SK-N-SH (cell line): Measurements from ENCODE around the gene RBM17. TPM values are rescaled to one million over a fixed set of nuclear protein-coding genes. Genes with fewer than 3 reads are reported as not detected.

ENCODE experiments used
- CTCF ChIA-PET: fragments of 300-600, 350-600 bp; formaldehyde crosslinking; extraction: SDS; loops from one replicate; lab custom pipeline; 2021; lab: Yijun Ruan, JAX
- POLR2A ChIA-PET: fragments of 350-600 bp; sonication (Branson Sonifier 250); formaldehyde crosslinking; extraction: SDS; loops from one replicate; lab custom pipeline; 2020; ENCODE audit warnings: antibody characterized with exemption, inconsistent platforms; lab: Yijun Ruan, JAX
- DNase-seq: peaks from one replicate; pipeline ENCODE4 v3.0.0; 2012
- H2AFZ ChIP-seq: fragments of 200-600 bp; sonication (generic); 2 replicates; pipeline ENCODE4 v1.8.1; 2016; ENCODE audit warnings: antibody characterized with exemption, mild to moderate bottlenecking, low read depth
- H3F3A ChIP-seq: fragments of 200-600 bp; sonication (generic); replicated peaks from 2 replicates; pipeline ENCODE3; 2016; ENCODE audit warnings: antibody characterized with exemption, mild to moderate bottlenecking; ENCODE audit not compliant: insufficient read depth
- H3K27ac ChIP-seq, 2 experiments: fragments of 200-500 bp in 1 of 2; fragments of 200-600 bp in 1 of 2; sonication (Bioruptor generic) in 1 of 2; sonication (generic), shearing (Covaris generic) in 1 of 2; 2 replicates each; pipeline versions ENCODE4 v1.5.1 to v1.6.1; 2014 to 2016; ENCODE audit warnings: low read depth in 2 of 2, inconsistent platforms in 1 of 2, low read length in 1 of 2, mild to moderate bottlenecking in 1 of 2, mixed read lengths in 1 of 2
- H3K27me3 ChIP-seq: fragments of 200-600 bp; sonication (generic), shearing (Covaris generic); 2 replicates; pipeline ENCODE4 v1.6.1; 2016; ENCODE audit warnings: mixed run types; ENCODE audit not compliant: insufficient read depth
- H3K36me3 ChIP-seq, 2 experiments: fragments of 200-500 bp in 1 of 2; fragments of 200-600 bp in 1 of 2; sonication (Bioruptor generic) in 1 of 2; sonication (generic) in 1 of 2; replicated peaks in 1 of 2; 2 replicates each; pipeline versions ENCODE3 to v1.5.1; 2014 to 2016; ENCODE audit warnings: low read length in 1 of 2, mild to moderate bottlenecking in 1 of 2; ENCODE audit not compliant: insufficient read depth in 2 of 2, control insufficient read depth in 1 of 2
- H3K4me1 ChIP-seq, 2 experiments: fragments of 200-500 bp in 1 of 2; fragments of 200-600 bp in 1 of 2; sonication (Bioruptor generic) in 1 of 2; sonication (generic), shearing (Covaris generic) in 1 of 2; 2 replicates each; pipeline versions ENCODE4 v1.5.1 to v1.6.1; 2014 to 2016; ENCODE audit warnings: low read depth in 1 of 2, low read length in 1 of 2, mixed run types in 1 of 2; ENCODE audit not compliant: insufficient read depth in 2 of 2, control insufficient read depth in 1 of 2
- H3K4me2 ChIP-seq: fragments of 200-600 bp; sonication (generic), shearing (Covaris generic); 2 replicates; pipeline ENCODE4 v1.6.1; 2017; ENCODE audit warnings: mixed run types
- H3K4me3 ChIP-seq, 2 experiments: fragments of 200-500 bp in 1 of 2; fragments of 200-600 bp in 1 of 2; sonication (Bioruptor generic) in 1 of 2; sonication (generic), shearing (Covaris generic) in 1 of 2; 2 replicates each; pipeline versions ENCODE4 v1.5.1 to v1.8.1; 2014 to 2016; ENCODE audit warnings: low read depth in 2 of 2, inconsistent platforms in 1 of 2, low read length in 1 of 2, mild to moderate bottlenecking in 1 of 2, mixed read lengths in 1 of 2, moderate library complexity in 1 of 2
- H3K79me2 ChIP-seq: fragments of 200-600 bp; sonication (generic); 2 replicates; pipeline ENCODE4 v1.8.1; 2017; ENCODE audit warnings: mild to moderate bottlenecking; ENCODE audit not compliant: insufficient read depth
- H3K9ac ChIP-seq: fragments of 200-600 bp; sonication (generic); 2 replicates; pipeline ENCODE4 v1.6.1; 2017; ENCODE audit warnings: mixed run types
- H3K9me2 ChIP-seq: fragments of 200-600 bp; sonication (generic); 2 replicates; pipeline ENCODE4 v1.6.1; 2017; ENCODE audit warnings: mixed run types
- H3K9me3 ChIP-seq: fragments of 200-600 bp; sonication (generic); 2 replicates; pipeline ENCODE4 v1.6.1; 2017; ENCODE audit warnings: mixed run types, mild to moderate bottlenecking, moderate library complexity
- H4K20me1 ChIP-seq: fragments of 200-600 bp; sonication (generic); 2 replicates; pipeline ENCODE4 v1.6.1; 2017; ENCODE audit warnings: mild to moderate bottlenecking, mixed run types; ENCODE audit not compliant: insufficient read depth
- CHD2 ChIP-seq: fragments of 150-350 bp; IDR thresholded peaks from 2 replicates; pipeline ENCODE4 v1.6.1; 2018; ENCODE audit warnings: low read length; ENCODE audit not compliant: partially characterized antibody
- ELF1 ChIP-seq: IDR thresholded peaks from 2 replicates; pipeline ENCODE4 v1.4.0; 2012
- EP300 ChIP-seq, 2 experiments: IDR thresholded peaks; 2 replicates each; pipeline versions ENCODE4 v1.4.0 to v1.6.1; 2012; ENCODE audit warnings: borderline replicate concordance in 1 of 2, low read depth in 1 of 2, low read length in 1 of 2
- FOSL2 ChIP-seq: IDR thresholded peaks from 2 replicates; pipeline ENCODE4 v1.4.0; 2012; ENCODE audit warnings: low read depth, mild to moderate bottlenecking, moderate library complexity, borderline replicate concordance
- FOXM1 ChIP-seq: IDR thresholded peaks from 2 replicates; pipeline ENCODE4 v1.4.0; 2012; ENCODE audit warnings: low read depth, mild to moderate bottlenecking
- GABPA ChIP-seq: IDR thresholded peaks from 2 replicates; pipeline ENCODE4 v1.4.0; 2012; ENCODE audit warnings: low read depth, mild to moderate bottlenecking
- MEF2A ChIP-seq: IDR thresholded peaks from 2 replicates; pipeline ENCODE4 v1.4.0; 2012; ENCODE audit warnings: low read depth, borderline replicate concordance
- RAD21 ChIP-seq: IDR thresholded peaks from 2 replicates; pipeline ENCODE4 v1.6.1; 2012; ENCODE audit warnings: mild to moderate bottlenecking, low read length
- RFX5 ChIP-seq: IDR thresholded peaks from 2 replicates; pipeline ENCODE4 v1.6.1; 2012; ENCODE audit warnings: mild to moderate bottlenecking, improper control_type of control experiment, low read length
- SMC3 ChIP-seq: IDR thresholded peaks from 2 replicates; pipeline ENCODE4 v1.6.1; 2012; ENCODE audit warnings: low read depth, low read length, improper control_type of control experiment
- WGBS: methylation state at CpG from one replicate; pipeline ENCODE4 v1.1.6; 2017; ENCODE audit warnings: low lambda C conversion rate; 5-methylcytosine and 5-hydroxymethylcytosine counted together
- polyA plus RNA-seq, 3 experiments: library from polyadenylated mRNA; depleted of rRNA; stranded (reverse); fragments of >200 nt; gene quantifications; 2 replicates each; pipeline ENCODE4 v1.2.3, GENCODE V29; 2012
- TF ChIP-seq, protein P1 (sequence below): IDR thresholded peaks from 2 replicates; pipeline ENCODE4 v1.4.0; 2012; ENCODE audit warnings: low read depth, borderline replicate concordance
- TF ChIP-seq, protein P2 (sequence below): IDR thresholded peaks from 2 replicates; pipeline ENCODE4 v1.6.1; 2012; ENCODE audit warnings: mild to moderate bottlenecking, low read depth, low read length, moderate library complexity
- TF ChIP-seq, protein P3 (sequence below): fragments of 150-350 bp; IDR thresholded peaks from 2 replicates; pipeline ENCODE4 v1.6.1; 2017; ENCODE audit warnings: antibody characterized with exemption, low read length, low read depth, borderline replicate concordance
- TF ChIP-seq, protein P4 (sequence below): fragments of 150-350 bp; IDR thresholded peaks from 2 replicates; pipeline ENCODE4 v1.6.1; 2016; ENCODE audit warnings: mild to moderate bottlenecking, low read depth, low read length

The RBM17 gene
- polyA plus RNA-seq, 1 of the 3 experiments (the other 2 are of a cell fraction), result 32.6 TPM

DNA sequence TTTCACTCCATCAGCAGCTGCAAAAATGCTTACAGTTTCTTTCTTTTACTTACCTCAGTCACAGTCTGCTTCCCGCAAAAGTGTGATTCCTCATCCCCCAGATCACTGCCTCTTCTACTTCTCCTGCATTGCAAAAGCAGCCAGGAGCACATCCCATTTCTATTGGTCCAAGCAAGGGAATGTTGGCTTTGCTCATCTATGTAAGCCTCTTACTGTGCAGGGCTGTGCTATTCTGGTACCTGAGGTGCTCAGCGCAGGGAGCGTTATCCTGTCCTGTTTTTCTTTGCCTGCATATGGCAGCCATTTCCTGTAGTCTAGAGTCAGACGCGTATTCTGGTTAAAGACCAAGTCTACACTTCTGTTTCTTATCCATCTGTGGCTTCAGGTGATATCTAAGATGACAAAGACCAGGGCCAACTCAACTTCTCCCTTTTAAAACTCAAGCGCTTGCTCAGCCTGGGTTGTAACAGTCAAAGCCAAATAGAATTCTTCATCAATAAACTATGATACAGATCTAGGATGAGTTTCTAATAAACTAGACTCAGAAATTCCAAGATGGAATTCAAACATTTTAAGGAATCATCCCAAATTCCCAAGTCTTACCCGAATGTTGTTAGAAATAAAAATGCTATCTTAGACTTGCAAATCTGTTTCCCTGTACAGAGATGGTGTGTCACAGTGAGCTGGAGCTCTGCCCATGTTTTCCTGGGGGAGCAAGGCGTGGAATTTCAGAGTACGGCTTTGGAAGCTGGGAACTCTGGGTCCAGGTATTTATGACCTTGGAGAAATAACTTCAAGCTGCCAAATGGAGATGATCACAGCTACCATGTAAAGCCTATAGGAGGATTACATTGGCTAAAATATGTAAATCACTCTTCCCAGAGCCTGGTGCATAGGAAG, 6.1 kb upstream of the RBM17 start:
- Histone ChIP-seq H3K4me2 (no peak overlapping the region), H2AFZ (no peak overlapping the region), H4K20me1 (no peaks in the 10 kb centered on the region), H3K27ac (no peak overlapping the region), H3K4me1 (peaks cover 0 to 3% of the 10 kb centered on the region in 2 experiments; a peak in 1 of 4 replicates), H3K4me3 (no peak overlapping the region), H3K79me2 (no peaks in the 10 kb centered on the region), H3K9me2 (no peaks in the 10 kb centered on the region), H3K9me3 (no peaks in the 10 kb centered on the region), H3K9ac (no peak overlapping the region), H3K27me3 (peaks cover 19% of the 10 kb centered on the region; the same call in 1 of the 2 replicates), H3K36me3 (no peaks in the 10 kb centered on the region), H3F3A (peaks cover 4% of the 10 kb centered on the region)
- POLR2A ChIA-PET, result no interaction called here
- TF ChIP-seq, protein P1, sequence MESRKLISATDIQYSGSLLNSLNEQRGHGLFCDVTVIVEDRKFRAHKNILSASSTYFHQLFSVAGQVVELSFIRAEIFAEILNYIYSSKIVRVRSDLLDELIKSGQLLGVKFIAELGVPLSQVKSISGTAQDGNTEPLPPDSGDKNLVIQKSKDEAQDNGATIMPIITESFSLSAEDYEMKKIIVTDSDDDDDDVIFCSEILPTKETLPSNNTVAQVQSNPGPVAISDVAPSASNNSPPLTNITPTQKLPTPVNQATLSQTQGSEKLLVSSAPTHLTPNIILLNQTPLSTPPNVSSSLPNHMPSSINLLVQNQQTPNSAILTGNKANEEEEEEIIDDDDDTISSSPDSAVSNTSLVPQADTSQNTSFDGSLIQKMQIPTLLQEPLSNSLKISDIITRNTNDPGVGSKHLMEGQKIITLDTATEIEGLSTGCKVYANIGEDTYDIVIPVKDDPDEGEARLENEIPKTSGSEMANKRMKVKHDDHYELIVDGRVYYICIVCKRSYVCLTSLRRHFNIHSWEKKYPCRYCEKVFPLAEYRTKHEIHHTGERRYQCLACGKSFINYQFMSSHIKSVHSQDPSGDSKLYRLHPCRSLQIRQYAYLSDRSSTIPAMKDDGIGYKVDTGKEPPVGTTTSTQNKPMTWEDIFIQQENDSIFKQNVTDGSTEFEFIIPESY, result no peak
- no peak for TF ChIP-seq EP300 (IDR thresholded peaks at IDR 0.05; ENCODE audit: borderline replicate concordance in 1 of 2, low read depth in 1 of 2, low read length in 1 of 2)
- TF ChIP-seq FOXM1, result no peak
- TF ChIP-seq FOSL2, result no peak
- TF ChIP-seq SMC3, result no peak
- no peak for TF ChIP-seq ELF1
- TF ChIP-seq, protein P2, sequence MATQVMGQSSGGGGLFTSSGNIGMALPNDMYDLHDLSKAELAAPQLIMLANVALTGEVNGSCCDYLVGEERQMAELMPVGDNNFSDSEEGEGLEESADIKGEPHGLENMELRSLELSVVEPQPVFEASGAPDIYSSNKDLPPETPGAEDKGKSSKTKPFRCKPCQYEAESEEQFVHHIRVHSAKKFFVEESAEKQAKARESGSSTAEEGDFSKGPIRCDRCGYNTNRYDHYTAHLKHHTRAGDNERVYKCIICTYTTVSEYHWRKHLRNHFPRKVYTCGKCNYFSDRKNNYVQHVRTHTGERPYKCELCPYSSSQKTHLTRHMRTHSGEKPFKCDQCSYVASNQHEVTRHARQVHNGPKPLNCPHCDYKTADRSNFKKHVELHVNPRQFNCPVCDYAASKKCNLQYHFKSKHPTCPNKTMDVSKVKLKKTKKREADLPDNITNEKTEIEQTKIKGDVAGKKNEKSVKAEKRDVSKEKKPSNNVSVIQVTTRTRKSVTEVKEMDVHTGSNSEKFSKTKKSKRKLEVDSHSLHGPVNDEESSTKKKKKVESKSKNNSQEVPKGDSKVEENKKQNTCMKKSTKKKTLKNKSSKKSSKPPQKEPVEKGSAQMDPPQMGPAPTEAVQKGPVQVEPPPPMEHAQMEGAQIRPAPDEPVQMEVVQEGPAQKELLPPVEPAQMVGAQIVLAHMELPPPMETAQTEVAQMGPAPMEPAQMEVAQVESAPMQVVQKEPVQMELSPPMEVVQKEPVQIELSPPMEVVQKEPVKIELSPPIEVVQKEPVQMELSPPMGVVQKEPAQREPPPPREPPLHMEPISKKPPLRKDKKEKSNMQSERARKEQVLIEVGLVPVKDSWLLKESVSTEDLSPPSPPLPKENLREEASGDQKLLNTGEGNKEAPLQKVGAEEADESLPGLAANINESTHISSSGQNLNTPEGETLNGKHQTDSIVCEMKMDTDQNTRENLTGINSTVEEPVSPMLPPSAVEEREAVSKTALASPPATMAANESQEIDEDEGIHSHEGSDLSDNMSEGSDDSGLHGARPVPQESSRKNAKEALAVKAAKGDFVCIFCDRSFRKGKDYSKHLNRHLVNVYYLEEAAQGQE, result no peak
- TF ChIP-seq RAD21, result no peak
- TF ChIP-seq GABPA, result no peak
- TF ChIP-seq RFX5, result no peak
- TF ChIP-seq MEF2A, result no peak
- TF ChIP-seq, protein P3, sequence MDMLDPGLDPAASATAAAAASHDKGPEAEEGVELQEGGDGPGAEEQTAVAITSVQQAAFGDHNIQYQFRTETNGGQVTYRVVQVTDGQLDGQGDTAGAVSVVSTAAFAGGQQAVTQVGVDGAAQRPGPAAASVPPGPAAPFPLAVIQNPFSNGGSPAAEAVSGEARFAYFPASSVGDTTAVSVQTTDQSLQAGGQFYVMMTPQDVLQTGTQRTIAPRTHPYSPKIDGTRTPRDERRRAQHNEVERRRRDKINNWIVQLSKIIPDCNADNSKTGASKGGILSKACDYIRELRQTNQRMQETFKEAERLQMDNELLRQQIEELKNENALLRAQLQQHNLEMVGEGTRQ, result no peak
- TF ChIP-seq CHD2, result no peak
- TF ChIP-seq, protein P4, sequence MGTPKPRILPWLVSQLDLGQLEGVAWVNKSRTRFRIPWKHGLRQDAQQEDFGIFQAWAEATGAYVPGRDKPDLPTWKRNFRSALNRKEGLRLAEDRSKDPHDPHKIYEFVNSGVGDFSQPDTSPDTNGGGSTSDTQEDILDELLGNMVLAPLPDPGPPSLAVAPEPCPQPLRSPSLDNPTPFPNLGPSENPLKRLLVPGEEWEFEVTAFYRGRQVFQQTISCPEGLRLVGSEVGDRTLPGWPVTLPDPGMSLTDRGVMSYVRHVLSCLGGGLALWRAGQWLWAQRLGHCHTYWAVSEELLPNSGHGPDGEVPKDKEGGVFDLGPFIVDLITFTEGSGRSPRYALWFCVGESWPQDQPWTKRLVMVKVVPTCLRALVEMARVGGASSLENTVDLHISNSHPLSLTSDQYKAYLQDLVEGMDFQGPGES, result no peak
- DNase-seq, result no peak
- CTCF ChIA-PET, result interaction anchor here (2.3 kb wide), 1 partner anchor 319 kb away, joined by 11 read pairs; no protein-coding TSS in a partner anchor
- 65% methylated on average over 9 of the region's 9 CpGs for WGBS
